ENCODE results near the gene ZYG11A.

DNA sequence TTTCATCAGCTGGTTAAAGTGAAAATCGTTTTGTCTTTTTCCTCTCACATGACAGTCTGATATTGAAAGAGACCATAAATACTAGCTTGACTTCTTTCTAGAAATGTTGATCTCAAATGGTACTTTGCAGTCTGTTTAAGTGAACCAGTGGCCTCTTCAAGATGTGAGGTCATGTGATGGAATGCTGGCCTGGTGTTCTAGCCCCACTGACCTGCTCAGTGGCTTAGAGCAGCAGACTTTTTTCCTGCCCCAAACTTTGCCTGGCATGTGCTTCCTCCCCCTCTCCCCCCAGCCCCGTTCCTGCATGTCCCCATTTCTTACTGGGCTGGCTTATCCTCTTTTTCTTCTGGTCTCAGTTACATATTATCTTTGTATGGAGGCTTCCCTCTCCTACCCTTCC, 34.3 kb downstream of the ZYG11A start:
- TF ChIP-seq NANOG (IDR thresholded peaks at IDR 0.05; ENCODE audit: insufficient read depth, low read depth, low read length, poor library complexity, severe bottlenecking) (no peak), NRF1 (IDR thresholded peaks at IDR 0.05; ENCODE audit: low read depth, low read length) (no peak), CTBP2 (IDR thresholded peaks at IDR 0.05; ENCODE audit: borderline replicate concordance, insufficient read depth, insufficient read length, low read length) (no peak), EP300 (IDR thresholded peaks at IDR 0.05; ENCODE audit: borderline replicate concordance in 1 of 2, low read depth in 2 of 2, low read length in 2 of 2) (no peak), TAF7 (optimal IDR thresholded peaks at IDR 0.05; ENCODE audit: borderline replicate concordance, low read depth, low read length) (no peak), TEAD4 (IDR thresholded peaks at IDR 0.05; ENCODE audit: low read depth, low read length) (no peak; the same call in 1 of the 2 replicates), GABPA (IDR thresholded peaks at IDR 0.05; ENCODE audit: borderline replicate concordance, insufficient read depth, low read length) (no peak), PHF8 (conservative IDR thresholded peaks at IDR 0.05; ENCODE audit: low read depth, low read length) (no peak)
- TF ChIP-seq, protein P1, sequence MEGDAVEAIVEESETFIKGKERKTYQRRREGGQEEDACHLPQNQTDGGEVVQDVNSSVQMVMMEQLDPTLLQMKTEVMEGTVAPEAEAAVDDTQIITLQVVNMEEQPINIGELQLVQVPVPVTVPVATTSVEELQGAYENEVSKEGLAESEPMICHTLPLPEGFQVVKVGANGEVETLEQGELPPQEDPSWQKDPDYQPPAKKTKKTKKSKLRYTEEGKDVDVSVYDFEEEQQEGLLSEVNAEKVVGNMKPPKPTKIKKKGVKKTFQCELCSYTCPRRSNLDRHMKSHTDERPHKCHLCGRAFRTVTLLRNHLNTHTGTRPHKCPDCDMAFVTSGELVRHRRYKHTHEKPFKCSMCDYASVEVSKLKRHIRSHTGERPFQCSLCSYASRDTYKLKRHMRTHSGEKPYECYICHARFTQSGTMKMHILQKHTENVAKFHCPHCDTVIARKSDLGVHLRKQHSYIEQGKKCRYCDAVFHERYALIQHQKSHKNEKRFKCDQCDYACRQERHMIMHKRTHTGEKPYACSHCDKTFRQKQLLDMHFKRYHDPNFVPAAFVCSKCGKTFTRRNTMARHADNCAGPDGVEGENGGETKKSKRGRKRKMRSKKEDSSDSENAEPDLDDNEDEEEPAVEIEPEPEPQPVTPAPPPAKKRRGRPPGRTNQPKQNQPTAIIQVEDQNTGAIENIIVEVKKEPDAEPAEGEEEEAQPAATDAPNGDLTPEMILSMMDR (IDR thresholded peaks at IDR 0.05; ENCODE audit: control extremely low read depth in 1 of 3, insufficient read depth in 1 of 3, low read depth in 1 of 3, low read length in 3 of 3): no peak
